Measurements from ENCODE around the gene DGLUCY.
"Not testable (repeated sequence)": the region's sequence is repeated elsewhere in the genome, so short reads cannot be mapped to it uniquely, and the experiment has no call there.

Gene DGLUCY, protein sequence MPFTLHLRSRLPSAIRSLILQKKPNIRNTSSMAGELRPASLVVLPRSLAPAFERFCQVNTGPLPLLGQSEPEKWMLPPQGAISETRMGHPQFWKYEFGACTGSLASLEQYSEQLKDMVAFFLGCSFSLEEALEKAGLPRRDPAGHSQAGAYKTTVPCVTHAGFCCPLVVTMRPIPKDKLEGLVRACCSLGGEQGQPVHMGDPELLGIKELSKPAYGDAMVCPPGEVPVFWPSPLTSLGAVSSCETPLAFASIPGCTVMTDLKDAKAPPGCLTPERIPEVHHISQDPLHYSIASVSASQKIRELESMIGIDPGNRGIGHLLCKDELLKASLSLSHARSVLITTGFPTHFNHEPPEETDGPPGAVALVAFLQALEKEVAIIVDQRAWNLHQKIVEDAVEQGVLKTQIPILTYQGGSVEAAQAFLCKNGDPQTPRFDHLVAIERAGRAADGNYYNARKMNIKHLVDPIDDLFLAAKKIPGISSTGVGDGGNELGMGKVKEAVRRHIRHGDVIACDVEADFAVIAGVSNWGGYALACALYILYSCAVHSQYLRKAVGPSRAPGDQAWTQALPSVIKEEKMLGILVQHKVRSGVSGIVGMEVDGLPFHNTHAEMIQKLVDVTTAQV

DNA sequence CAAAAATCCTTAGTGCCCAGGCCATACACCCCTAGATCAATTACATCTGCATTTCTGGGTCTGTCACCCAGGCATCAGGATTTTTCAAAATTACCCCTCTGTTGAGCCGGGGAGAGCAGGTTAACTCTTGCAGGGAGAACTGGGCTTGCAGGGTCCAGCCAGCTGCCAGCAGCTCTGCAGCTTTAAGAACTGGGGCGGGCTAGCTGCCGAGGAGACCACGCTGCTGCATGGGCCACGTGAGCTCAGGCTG lies at the start of gene DGLUCY:
TSS of gene DGLUCY (plus strand) at position 245 of the 250 bp plus-strand sequence. CDS start 46,222 bp downstream, outside the sequence.
- no peak for DNase-seq

DNA sequence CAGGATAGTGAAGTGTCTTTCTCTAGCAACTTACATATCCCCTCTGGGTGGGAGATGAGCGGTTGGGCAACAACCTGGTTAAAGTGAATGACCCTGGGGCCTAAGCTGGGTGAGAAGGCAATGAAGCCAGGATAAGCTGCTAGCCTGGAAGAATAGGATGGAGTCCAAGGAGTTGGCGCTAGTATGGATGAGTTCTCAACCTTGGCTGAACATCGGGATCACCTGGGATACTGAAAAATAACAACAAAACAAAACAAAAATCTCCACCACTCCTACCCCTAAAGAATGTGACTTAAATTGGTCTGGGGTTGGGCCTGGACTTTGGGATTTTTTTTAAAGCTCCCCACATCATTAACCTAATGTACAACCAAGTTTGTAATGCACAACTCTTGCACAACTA lies 48.6 kb upstream of the DGLUCY start:
- no peak for DNase-seq

DNA sequence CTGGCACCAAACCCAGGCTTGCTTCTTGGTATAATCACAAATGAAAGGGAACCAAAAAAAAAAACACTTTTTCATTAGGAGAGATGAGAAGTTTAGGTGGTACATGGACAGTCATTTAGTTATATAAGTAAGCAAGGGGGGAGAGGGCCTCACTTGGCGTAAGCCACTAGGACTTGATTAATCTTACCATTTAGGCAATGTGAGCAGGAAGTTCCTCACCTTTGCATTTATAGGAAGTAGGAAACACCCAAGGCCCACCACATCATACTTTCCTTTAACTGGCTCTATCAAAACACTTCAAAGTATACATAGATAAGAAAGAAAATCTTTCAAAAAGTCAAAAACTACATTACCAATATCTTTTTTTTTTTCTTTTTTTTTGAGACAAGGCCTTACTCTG lies 46.7 kb upstream of the DGLUCY start:
- no peak for DNase-seq

DNA sequence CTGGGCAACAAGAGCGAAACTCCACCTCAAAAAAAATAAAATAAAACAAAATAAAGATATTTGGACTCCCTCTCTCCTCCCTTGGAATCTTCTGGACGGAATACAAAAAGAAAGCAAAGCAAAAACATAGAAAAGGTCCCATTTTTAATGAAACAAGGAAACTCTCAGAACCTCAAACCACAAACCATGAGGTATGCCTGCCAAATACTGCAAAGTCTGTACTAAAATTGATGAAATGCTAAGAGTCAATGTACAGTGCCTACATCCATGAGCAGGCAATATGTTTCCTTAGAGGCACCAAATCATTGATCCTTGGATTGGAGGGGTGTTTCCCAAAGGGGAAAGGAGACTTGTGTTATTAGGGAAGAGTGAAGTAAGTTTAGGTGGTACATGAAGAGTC lies 45.2 kb upstream of the DGLUCY start:
- no peak for DNase-seq

DNA sequence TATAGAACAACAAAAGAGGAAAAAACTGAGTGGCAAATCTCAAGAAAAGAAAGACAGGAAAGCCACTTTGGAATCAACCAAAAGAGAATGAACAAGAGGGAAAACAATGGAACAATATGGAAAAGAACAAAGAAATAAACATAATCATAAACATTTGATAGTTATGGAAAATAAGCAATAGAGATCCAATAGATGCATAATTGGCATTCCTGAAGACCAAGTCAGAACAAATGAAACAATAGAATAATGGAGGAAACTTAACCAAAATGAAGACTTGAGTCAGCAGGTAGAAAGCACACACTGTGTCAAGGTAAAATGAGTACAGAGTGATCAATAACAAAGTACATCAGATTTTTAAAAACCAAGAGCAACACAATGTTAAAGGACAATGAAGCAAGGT lies 43.3 kb upstream of the DGLUCY start:
- no peak for DNase-seq

DNA sequence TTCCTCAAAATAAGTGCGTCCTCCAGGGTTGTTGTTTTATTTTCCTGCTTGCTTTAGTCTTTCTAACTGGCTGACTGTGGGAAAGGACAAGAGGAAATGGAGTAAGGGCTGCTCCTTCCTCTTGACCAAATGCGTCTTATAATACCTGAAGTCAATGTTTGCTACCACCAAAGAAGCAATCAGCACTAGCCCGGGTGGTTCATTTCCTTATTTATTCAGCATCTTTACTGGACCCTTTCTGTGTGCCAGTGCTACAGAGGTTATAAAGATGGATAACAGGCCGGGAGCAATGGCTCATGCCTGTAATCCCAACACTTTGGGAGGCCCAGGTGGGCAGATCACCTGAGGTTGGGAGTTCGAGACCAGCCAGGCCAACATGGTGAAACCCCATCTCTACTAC lies 38.3 kb upstream of the DGLUCY start:
- DNase-seq = no peak

DNA sequence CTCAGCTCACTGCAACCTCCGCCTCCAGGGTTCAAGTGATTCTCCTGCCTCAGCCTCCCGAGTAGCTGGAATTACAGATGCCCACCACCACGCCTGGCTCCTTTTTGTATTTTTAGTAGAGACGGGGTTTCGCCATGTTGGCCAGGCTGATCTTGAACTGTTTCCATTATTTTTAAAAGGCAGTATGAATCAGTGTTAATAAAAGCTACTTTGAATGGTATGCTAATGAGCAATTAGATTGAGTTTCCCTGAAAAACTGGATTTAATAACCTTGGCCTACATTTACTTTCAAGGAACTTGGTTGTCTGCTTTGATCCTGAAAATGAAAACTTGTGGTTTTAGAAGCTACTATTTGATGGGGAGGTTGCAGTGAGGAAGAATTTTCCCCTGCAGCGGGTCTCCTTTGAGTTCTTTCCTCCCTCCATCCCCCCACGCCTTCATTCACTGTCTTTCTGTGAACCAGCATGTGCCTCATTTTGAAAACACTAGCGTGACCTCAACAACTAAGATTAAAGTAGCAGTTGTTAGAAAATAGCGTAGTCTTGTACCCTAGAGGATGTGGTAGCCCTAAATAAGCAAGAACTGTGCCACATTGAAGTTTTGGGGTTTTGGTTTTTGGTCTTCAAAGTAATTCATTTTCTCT lies 35.7 kb upstream of the DGLUCY start:
- no peak for DNase-seq

DNA sequence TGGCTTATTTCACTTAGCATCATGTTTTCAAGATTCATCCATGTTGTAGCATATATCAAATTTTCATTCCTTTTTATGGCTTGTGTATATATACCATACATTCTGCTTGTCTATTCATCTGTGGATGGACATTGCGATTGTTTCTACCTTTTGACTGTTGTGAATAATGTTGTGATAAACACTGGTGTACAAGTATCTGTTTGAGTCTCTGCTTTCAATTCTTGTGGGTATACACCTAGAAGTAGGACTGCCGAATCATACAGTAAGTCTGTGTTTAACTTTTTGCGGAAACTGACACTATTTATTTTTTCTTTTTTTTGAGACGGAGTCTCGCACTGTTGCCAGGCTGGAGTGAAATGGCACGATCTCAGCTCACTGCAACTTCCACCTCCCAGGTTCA lies 33.8 kb upstream of the DGLUCY start:
- DNase-seq = no peak

DNA sequence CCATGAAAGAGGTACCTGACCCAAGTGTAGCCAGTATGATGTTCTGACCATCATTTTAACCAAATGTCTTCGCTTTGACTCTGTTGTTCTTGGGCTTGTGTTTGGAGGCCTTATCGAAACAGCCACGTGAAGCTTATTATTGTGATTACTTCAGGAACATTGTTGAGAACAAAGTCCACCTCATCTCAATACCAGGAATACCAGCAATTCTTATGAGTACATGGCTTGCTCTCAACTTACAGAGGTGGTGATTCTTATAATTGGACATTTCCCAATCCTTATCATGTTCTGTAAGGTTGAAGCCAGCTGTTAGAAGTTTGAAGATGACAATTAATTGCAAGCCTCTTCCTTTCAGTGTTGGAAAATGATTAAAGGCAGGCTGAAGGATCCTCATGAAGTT lies 31.6 kb upstream of the DGLUCY start:
- no peak for DNase-seq

DNA sequence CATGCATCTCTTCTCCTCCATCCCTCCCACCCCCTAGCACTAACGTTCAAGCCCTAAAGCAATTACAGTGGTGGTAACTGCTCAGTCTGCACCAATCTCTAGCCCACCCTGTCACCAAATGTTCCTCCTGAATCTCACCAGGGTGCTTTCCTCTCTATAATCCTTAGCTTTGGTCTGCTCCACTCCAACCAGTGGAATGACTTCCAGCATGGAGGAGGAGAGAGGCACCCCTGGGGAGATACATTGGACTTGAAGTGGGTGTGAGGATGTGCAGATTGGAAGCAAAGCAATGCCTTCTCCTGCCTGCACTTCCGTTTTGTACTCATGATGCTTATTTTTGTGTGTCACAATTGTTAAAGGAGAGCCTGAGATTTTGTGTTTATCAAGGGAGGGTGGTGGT lies 29.4 kb upstream of the DGLUCY start:
- DNase-seq = no peak

DNA sequence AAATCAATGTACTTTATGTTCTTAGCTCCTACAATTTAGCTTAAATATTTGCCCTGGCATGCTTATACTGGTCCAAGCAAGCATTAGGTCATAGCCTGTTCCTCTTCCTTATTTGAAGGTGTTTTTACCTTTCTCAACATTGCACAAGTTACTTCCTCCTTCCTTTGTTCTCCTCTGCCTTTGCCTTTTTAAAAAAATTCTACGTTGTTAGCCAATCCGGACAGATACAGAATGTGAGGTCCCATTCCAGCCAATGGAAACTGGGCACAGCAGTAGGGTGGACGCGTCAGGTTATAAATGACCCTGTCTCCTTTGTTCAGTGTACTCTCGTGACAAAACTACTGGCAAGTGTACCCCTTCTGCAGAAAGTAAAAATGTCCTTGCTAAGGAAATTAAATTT lies 26.4 kb upstream of the DGLUCY start:
- DNase-seq = not testable (repeated sequence)

DNA sequence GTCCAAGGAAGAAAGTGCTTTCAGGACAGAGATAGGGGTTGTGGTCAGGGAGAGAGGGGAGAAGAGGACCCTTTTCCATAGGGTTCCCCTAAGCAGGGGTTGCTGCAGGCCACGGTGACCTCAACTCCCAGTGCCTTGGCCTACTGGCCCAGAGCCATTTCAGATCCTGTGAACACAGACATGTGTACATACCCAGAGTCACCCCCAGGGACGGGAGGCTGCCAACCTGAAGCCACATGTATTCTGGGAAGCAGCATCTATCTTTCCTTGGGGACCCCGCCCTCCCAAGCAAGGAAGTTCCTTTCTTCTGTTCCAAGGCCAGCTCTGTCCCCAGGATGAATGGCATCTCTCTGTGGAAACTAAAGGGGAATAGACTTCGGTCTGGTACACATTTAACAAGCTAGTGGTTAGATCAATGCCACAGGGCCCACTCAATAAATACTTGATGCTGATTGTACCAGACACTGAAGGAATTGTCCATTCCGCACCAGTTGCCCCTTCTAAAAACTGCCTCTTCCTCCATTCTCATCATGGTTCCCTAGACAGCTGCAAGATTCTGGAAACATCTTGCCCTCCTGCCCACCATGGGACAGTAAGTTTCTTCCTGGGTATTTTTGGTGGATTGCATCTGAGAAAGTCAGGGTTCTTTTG lies 25.2 kb upstream of the DGLUCY start:
- no peak for DNase-seq

DNA sequence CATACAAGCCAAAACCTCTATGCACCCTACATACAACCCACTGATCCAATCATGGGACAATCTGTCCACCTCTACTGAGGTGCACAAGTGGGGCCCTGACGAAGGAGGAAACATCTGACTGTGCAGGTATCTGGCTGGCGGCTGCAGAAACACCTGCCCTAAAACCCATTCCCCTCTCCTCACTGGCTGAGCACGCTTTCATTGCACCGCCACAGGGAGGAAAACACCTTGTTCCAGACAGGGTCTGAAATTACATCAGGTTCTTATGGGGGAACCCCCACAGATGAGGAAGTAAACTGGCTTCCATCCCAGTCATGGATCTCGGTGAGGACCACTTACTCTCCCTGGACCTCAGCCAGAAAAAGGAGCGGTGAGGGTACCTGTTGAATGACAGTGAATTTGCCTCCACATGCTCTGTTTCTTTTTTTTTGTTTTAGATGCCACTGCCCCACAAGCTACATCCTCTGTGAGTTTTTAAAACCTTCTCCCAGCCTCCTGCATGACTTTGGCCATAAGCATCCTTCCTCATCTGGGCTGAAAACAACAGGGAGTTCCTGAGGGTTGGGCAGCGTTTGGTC lies 23.8 kb upstream of the DGLUCY start:
- DNase-seq = no peak

DNA sequence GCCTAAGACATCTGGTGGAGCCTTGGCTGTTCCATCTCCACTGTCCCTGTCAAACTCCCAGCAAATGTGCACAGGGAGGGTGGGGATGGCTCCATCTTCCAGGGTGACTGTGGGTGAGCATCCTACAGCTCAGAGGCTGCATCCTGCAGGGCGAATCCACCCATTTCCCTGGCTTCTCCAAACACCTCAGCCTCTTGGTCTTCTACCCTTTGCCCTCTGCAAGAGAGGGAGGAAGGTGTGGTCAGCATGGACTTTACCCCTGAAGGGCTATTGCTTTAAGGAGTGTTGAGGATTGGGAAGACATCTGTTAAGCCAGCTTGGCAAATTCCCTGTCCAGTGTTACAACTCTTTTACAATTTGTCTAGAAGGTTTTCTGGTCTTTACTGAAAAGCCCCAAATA lies 23.1 kb upstream of the DGLUCY start:
- no peak for DNase-seq

DNA sequence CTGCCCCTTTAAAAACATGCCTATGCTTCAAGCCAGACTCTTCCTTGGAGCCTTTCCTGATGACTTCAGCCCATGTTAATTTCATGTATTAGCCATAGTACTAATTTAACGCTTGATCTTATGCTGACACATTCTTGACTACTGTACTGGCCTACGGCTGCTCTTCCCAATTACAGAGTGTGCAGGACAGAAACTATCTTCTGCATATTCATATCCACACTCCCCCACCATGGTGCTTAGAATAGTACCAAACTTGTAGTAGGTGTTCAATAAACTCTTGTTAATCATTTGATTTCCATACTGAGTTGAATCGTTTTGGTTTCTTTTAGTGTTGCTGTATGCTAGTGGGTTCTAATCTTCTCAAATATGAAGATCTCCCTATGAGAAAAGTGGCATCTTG lies 21.8 kb upstream of the DGLUCY start:
- DNase-seq = no peak

DNA sequence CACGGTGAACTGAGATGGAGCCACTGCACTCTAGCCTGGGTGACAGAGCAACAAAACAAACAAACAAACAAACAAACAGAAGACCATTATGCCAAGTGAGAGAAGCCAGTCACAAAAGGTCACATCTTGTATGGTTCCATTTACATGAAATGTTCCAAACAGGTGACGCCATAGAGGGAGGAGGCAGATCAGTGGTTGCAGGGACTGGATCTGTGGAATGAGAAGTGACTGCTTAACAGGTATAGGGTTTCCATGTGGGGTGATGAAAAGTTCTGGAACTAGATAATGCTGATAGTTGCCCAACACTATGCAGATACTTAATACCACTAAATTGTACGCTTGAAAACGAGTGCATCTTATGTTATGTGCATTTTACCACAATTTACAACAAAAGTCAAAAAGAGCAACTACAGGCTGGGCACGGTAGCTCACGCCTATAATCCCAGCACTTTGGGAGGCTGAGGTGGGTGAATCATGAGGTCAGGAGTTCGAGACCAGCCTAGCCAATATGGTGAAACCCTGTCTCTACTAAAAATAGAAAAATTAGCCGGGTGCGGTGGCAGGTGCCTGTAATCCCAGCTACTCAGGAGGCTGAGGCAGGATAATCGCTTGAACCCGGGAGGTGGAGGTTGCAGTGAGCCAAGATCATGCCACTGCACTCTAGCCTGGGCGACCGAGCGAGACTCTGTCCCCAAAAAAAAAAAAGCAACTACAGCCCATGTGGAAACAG lies 20.0 kb upstream of the DGLUCY start:
- not testable (repeated sequence) for DNase-seq

DNA sequence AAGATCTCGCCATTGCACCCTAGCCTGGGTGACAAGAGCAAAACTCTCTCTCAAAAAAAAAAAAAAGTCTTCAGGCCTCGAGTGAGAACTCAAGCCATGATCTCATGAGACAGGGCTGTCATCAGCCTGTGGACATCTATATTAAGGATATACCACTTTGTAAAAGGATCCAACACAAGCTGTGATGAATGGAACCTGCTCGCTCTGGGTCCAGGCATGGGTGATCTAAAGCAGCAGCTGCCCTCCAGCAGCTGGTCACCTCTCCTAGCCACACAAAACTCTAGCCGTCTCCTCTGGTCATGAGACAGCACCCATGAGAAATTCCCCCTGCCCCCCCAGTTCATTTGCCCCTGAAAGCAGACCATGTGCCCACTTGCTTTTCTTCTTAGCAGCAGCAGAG lies 19.1 kb upstream of the DGLUCY start:
- DNase-seq = no peak

DNA sequence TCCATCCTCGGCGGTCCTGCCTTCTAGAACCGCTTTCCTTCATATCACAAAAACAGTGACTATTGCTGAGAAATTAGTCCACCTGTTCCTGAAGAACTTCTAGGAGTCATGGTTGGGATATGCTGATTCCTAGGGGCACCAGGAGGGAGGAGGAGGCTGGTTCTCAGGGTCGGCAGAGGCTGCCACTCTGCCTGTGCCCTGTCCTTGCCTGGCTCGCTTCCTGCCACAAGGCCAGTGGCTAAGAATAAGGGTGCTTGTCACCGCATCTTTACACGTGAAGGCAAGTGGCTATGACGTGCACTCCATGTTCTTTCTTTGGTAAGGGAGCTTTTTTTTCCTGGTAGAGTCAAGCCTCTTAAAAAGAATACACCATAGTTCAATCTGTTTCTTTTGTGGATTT lies 18.7 kb upstream of the DGLUCY start:
- no peak for DNase-seq

DNA sequence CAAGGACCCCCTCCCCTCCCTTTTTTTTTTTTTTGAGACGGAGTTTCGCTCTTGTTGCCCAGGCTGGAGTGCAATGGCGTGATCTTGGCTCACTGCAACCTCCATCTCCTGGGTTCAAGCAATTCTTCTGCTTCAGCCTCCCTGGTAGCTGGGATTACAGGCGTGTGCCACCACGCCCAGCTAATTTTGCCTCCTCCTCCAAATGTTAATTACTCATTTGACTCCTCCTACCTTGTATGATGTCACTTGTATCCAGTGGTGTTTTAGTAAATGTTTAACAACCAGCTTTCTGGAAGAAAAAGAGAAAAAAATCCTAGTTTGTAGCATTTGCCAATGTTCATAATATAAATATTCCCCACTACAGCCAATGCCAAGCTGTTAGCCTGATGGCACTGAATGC lies 16.2 kb upstream of the DGLUCY start:
- DNase-seq = not testable (repeated sequence)

DNA sequence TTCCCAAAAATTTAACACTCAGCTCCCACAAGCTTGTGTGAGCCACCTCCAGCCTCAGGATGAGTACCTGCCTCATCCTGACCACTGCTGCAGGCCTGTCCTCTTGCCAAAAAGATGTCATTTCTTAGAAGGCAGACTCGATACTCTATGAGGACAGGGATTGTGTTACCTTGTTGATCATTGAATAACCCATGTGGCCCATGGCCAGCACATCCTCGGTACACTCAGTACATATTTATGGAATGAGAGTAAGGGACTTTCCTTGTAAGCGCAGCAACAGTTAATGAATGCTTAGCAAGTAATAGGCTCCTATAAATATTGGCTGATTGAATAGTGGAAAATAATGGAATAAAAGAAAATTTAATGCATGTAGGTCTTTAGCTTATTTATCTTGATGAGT lies 15.3 kb upstream of the DGLUCY start:
- no peak for DNase-seq

DNA sequence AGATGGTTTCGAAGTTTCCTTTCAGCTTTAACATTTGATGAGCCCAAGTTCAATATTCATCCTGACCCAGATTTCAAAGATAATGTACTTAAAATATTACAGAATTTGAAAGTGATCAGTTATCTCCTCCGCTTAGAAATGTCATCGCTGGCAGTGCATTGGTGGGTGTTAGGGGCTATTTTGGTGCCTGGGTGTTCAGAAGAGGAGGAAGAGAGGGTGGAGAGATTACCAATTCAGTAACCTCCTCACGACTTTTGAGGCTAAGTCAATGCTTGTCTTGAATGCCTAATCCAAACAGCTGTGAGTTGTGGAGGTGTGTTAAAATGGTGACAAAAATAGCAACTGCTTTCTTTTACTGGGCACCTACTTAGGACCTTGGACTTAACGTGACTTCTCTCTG lies 13.8 kb upstream of the DGLUCY start:
- no peak for DNase-seq

Measured in amygdala (tissue), 56 donors.